GDM1 (cell line): ENCODE results near the gene GRK5.
"Not testable (repeated sequence)": the region's sequence is repeated elsewhere in the genome, so short reads cannot be mapped to it uniquely, and the experiment has no call there.

Source experiments
- DNase-seq: peaks from one replicate; lab custom pipeline; 2025; lab: John Stamatoyannopoulos, UW

The GRK5 gene

GRCh38 chr10:119250641-119251314, 43.4 kb downstream of the GRK5 start:
- no peak for DNase-seq

- no peak for DNase-seq
Observed at GRCh38 chr10:119251315-119251708, 43.9 kb downstream of the GRK5 start.

GRCh38 chr10:119252051-119252465, 44.7 kb downstream of the GRK5 start:
- DNase-seq = no peak

DNA sequence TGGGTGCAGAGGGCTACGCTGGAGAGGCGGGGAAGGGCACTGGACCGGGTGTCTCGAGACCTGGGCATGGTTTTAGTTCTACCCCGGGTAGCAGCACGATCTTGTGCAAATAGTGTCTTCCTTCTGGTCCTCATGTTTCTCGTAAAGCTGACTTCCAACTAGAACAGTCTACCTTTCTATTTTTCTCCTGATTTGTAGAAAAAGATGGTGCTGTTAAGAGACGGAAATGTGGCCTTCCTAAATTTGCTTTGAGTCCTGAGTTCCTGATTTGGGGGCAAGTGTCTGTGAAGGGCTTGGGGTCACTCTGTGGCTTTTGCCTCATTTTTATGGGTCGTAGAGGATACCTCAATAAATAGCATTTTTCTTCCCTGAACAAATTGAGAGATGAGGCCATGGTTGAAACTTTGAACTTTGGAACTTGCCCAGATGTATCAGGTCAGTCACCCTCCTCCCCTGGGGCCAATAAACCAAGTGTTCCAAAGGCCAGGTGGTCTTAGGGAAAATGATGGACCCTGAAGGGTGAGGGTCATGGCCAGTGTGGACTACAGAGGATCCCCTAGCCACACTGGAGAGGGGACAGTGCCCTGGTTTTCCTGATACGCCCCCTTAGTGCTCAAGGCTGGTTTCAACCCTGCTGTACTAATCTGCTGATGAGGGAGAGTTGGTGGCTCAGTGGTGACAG, 45.2 kb downstream of the GRK5 start:
- no peak for DNase-seq

DNA sequence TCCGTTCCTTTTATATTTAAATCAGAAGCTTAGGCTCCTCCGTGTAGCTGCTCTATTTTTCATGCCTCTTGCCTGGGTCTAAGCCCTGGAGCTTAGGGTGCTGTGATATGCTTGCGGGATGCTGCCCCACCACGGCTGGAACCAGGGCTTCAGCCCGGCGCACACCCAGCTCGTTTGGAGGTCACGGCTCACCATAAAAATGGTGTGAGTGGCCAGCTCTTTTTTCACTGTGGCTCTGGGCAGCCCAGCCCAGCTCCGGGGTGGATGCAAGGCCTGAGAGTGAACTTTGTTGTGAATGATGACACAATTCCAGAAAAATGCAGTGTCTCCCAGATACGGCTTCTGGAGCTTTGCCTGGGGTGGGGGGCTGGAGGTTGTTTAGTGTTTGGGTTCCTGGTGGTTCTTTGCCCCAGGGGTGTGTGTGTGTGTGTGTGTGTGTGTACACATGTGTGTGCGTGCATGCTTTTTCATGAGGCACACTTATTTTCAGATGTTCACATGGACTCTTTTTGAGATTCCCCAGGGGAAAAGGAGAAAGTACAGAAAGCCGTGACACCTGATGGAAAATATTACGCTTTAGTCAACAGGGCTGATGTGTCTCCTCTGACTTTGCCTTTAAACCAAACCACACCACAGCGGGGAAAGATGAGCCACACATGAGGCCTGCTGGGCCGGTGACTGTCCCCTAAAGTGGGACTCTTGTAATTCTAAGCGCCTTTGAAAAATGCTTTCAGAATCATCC, 46.2 kb downstream of the GRK5 start:
- no peak for DNase-seq

DNA sequence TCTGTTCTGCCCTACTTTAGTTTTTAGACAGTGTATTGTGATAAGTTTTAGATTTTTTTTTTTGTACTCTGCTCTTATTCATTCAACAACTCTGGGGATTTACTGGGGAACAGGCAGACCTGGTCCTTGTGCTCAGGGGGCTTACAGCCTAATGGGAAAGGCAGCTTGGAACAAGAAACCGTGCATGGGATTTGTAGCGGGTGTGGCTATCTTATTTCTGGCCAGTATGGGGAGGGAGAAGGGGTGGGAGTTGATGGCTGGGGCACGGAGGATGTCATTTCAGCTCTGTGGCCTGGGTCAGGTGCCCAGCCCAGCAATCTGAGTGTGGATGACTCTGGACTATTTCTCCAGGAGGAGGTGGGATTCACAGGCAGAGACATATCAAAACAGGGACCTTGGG, 47.0 kb downstream of the GRK5 start:
- no peak for DNase-seq

- DNase-seq = no peak
Observed at GRCh38 chr10:119256030-119256429, 48.7 kb downstream of the GRK5 start.

DNA sequence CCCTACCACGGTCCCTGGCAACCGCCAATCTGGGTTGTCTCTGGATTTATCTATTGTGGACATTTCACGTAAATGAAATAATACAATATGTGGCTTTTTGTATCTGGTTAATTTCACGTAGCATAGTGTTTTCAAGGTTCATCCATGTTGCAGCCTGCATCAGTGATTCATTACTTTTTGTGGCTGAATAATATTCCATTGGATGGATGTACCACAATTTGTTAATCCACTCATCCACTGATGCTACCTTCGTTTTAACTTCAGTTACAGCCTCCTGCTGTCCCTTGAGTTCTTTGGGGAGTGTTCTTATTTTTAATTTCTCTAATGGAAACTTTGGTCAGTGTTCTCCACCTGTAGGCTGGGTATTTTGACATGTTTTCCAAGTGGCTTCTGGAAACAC, 49.5 kb downstream of the GRK5 start:
- no peak for DNase-seq

GRCh38 chr10:119257899-119258419, 50.6 kb downstream of the GRK5 start:
- DNase-seq = no peak

DNA sequence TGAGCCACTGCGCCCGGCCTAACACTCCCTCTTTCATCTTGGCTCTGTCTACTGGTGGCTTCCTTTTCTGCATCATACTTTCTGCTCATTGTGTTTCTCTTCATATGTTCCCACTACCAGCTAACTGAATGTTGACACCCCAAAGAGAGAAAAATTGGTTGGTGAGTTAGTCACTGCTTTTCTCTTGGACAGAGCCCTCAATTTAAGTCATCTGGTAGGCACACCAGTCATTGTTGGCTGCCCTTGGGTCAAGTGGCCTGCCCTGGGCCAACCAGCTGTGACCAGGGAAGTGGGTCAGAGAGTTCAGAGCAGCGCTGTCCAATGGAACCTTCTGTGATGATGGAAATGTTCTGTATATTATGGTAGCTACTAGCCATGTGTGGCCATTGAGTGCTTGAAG, 52.0 kb downstream of the GRK5 start:
- DNase-seq = no peak

- DNase-seq = not testable (repeated sequence)
Observed at GRCh38 chr10:119261016-119261415, 53.6 kb downstream of the GRK5 start.

DNA sequence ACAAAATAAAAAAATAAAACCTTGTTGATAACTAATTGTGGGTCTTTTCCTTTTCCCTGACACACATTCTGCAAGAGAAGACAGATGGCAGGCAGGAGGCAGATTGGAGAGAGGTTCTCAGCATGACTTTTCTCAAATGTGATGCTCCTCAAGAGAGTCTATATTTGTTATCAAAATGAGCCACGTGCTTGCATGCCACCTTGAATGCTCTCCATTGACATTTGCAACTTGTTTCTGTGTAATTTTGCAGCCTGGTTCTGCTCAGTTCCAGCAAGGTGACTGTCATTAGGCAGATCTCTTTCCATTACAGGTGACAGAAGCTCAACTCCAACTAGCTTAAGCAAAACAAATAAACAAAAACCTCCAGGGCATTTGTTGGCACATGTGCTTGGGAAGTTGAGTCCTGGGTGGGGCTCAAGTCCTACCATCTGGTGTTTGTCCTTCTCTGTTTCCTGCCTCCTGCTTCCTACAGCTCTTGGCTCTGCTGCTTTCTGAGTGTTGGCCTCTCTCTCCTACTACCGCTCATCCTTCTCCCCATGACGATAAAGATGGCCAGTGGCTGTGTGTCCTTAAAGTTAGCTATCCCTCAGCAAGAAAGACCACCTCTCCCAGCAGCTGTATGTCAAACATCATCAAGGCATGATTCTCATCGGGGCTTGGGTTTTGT, 56.7 kb downstream of the GRK5 start:
- no peak for DNase-seq

- DNase-seq = no peak
Observed at GRCh38 chr10:119265691-119266090, 58.3 kb downstream of the GRK5 start.

DNA sequence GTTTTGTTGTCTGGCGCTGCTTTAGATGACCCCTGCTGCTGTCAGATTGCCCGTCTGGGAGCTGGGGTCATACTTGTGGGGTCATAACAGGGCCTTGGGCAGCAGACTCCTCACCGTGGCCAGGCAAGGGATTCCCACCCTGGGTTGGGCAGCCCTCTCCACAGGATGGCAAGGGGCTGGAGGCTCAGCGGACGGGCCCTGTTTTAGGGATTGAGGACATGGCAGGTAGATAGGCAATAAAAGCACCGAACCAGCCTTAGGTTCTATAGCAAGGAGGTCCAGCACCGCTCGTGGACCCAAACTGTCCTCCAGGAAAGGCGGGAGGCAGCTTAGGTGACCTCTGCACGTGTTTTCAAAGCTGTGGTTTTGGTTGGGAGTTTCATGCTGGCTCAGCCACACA, 60.0 kb downstream of the GRK5 start:
- DNase-seq = no peak

- DNase-seq = no peak
Observed at GRCh38 chr10:119268428-119268827, 61.1 kb downstream of the GRK5 start.

DNA sequence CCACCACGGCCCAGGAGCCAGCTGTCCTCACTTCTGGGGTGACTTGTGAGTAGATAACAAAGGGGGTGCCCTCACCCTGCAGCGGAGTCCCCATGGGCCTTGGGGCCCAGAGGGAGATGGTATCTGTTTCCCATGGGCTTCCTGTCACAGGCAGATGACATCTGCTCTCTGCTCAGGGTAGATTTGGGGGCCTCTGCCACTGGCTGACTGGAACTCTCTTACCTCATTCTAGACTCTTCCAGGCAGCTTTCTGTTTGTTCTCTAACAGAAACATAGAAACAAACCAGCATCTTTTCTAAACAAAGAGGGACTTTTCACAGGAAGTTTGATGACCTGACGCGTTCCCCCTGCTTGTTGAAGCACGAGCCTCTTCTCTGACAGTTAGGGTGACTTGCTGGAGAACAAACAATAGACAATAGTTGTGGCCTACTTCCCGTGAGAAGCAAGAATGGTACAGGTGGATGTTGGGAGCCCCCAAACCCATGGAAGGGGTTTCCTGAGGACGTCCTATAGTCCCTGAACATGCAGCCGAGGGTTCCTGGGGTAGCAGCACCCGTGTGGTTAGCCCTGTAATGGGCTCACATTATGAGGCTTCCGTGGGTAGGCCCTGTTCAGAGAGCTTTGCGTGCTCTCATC, 61.6 kb downstream of the GRK5 start:
- no peak for DNase-seq

DNA sequence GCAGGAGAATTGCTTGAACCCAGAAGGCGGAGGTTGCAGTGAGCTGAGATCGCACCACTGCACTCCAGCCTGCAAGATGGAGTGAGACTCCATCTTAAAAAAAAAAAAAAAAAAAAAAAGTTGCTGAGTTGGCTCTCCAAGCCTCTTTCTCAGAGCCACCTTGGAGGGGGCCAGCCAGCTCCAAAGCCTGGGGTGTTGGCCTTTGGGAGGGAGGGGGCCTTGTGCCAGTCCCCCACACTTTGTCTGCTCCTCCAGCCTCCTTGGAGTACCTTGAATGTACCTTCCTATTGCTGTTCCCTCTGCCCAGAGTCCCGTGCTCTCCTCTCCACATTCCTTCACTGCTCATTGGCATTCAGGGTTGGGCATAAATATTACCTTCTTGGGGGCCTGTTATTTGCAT, 62.4 kb downstream of the GRK5 start:
- no peak for DNase-seq

GRCh38 chr10:119270762-119271366, 63.5 kb downstream of the GRK5 start:
- no peak for DNase-seq

- DNase-seq = not testable (repeated sequence)
Observed at GRCh38 chr10:119272338-119272734, 65.0 kb downstream of the GRK5 start.

DNA sequence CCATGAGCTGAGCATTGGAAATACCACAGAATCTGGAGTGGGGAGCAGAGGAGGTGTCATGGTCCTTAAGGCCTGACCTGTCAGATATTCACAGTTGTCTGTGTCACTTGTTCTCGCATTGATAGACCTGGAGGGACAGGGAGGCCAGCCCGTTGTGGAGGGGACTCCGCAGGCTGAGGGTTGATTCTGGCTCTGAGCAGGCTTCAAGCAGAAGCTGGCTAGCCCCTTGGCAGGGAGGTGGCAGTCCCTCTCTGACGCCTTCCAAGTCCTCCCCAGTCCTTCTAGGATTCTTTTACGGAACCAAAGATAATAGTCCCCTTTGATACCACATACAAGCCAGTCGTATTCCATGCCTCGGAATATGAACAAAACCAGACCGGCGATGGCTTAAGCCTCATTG, 65.4 kb downstream of the GRK5 start:
- DNase-seq = no peak

GRCh38 chr10:119273413-119273812, 66.0 kb downstream of the GRK5 start:
- no peak for DNase-seq
